ENCODE measurements around the gene SLC25A47.
"Not testable (repeated sequence)": the region's sequence is repeated elsewhere in the genome, so short reads cannot be mapped to it uniquely, and the experiment has no call there.

SLC25A47 gene

GRCh38 chr14:100327128-100327527, 4.0 kb downstream of the SLC25A47 start:
- DNase-seq (ENCODE audit: low read depth in 3 of 3) = no peak

- no peak for DNase-seq (ENCODE audit: low read depth in 3 of 3)
These were observed 5.5 kb downstream of the SLC25A47 start for GRCh38 chr14:100328495-100329163.

DNA sequence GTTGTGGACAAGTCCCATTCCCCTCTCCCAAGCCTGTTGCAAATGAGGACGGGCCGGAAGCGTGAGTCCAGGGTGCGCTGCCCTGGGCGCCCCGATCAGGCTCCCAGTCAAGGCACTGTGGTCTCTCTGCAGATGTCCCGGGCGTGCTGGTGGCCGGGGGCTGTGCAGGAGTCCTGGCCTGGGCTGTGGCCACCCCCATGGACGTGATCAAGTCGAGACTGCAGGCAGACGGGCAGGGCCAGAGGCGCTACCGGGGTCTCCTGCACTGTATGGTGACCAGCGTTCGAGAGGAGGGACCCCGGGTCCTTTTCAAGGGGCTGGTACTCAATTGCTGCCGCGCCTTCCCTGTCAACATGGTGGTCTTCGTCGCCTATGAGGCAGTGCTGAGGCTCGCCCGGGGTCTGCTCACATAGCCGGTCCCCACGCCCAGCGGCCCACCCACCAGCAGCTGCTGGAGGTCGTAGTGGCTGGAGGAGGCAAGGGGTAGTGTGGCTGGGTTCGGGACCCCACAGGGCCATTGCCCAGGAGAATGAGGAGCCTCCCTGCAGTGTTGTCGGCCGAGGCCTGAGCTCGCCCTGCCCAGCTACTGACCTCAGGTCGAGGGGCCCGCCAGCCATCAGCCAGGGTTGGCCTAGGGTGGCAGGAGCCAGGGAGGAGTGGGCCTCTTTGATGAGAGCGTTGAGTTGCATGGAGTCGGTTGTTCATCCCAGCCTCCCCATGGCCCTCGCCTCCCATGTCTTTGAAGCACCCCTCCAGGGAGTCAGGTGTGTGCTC, 6.3 kb downstream of the SLC25A47 start:
- DNase-seq (ENCODE audit: low read depth in 3 of 3) = no peak

DNA sequence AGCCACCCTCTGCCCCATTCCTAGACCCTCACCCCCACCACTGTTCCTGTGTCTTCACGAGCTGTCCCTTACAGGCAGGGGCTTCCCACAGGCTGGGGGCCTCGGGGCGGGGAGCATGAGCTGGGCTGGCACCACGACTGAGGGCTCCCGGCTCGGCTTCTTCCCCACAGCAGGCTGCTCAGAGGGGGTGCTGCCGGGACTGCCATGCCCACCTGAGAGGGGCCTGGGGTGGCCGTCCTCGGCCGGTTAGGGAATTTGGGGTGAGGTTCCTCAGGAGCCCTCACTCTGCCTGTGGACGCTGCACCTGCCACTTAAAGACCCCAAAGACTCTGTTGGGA, 6.8 kb downstream of the SLC25A47 start:
- DNase-seq (ENCODE audit: low read depth in 3 of 3) = no peak

GRCh38 chr14:100330388-100330931, 7.3 kb downstream of the SLC25A47 start:
- no peak for DNase-seq (ENCODE audit: low read depth in 3 of 3)

DNA sequence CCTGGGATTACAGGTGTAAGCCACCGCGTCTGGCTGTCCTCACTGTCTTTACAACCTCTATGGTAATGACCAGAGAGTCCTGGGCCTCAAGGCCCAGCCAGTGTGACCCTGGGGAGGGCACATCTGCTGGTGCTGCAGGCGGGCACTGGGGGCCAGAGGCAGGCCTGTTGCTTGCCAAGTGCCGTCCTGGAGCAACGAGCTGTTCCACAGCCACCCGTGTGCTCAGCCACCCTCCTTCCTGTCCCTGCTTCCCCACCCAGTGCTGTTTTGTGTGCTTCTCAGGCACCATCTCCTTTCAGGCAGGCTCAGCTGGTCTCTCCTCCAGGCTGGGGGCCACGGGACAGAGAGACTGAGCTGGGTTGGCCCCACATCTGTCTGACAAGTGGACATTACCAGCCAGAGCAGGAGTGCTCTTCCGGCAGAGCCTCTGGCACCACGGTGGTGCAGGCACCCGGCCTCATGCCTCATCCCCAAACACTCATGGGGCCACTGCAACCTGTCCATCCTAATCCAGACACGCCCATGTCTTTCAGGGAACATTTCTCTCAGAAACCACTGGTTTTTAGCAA, 9.0 kb downstream of the SLC25A47 start:
- no peak for DNase-seq (ENCODE audit: low read depth in 3 of 3)

GRCh38 chr14:100332797-100333196, 9.7 kb downstream of the SLC25A47 start:
- DNase-seq (ENCODE audit: low read depth in 3 of 3) = no peak

GRCh38 chr14:100333311-100333710, 10.2 kb downstream of the SLC25A47 start:
- no peak for DNase-seq (ENCODE audit: low read depth in 3 of 3)

- DNase-seq (ENCODE audit: low read depth in 3 of 3) = no peak
These were observed 10.7 kb downstream of the SLC25A47 start for GRCh38 chr14:100333827-100334226.

- DNase-seq (ENCODE audit: low read depth in 3 of 3) = no peak
These were observed 11.8 kb downstream of the SLC25A47 start for GRCh38 chr14:100334904-100335303.

GRCh38 chr14:100336618-100337530, 13.7 kb downstream of the SLC25A47 start:
- no peak for DNase-seq (ENCODE audit: low read depth in 3 of 3)

GRCh38 chr14:100339766-100340422, 16.8 kb downstream of the SLC25A47 start:
- DNase-seq (ENCODE audit: low read depth in 3 of 3) = no peak

GRCh38 chr14:100340423-100340813, 17.3 kb downstream of the SLC25A47 start:
- no peak for DNase-seq (ENCODE audit: low read depth in 3 of 3)

GRCh38 chr14:100341301-100342031, 18.3 kb downstream of the SLC25A47 start:
- no peak for DNase-seq (ENCODE audit: low read depth in 3 of 3)

GRCh38 chr14:100342195-100342594, 19.1 kb downstream of the SLC25A47 start:
- no peak for DNase-seq (ENCODE audit: low read depth in 3 of 3)

DNA sequence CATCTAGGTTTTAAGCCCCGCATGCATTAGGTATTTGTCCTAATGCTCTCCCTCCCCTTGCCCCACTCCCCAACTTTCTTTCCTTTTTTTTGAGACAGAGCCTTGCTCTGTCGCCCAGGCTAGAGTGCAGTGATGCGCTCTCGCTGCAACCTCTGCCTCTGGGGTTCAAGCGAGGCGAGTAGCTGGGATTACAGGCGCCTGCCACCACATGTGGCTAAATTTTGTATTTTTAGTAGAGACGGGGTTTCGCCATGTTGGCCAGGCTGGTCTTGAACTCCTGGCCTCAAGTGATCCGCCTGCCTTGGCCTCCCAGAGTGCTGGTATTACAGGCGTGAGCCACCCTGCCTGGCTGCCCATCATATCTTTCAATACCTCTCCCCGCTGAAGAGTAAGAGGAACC, 19.7 kb downstream of the SLC25A47 start:
- not testable (repeated sequence) for DNase-seq (ENCODE audit: low read depth in 3 of 3)

DNA sequence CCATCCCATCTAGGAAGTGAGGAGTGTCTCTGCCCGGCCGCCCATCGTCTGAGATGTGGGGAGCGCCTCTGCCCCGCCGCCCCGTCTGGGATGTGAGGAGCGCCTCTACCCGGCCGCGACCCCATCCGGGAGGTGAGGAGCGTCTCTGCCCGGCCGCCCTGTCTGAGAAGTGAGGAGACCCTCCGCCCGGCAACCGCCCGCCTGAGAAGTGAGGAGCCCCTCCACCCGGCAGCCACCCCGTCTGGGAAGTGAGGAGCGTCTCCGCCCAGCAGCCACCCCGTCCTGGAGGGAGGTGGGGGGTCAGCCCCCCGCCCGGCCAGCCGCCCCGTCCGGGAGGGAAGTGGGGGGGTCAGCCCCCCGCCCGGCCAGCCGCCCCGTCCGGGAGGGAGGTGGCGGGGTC, 21.5 kb downstream of the SLC25A47 start:
- DNase-seq (ENCODE audit: low read depth in 3 of 3) = not testable (repeated sequence)

DNA sequence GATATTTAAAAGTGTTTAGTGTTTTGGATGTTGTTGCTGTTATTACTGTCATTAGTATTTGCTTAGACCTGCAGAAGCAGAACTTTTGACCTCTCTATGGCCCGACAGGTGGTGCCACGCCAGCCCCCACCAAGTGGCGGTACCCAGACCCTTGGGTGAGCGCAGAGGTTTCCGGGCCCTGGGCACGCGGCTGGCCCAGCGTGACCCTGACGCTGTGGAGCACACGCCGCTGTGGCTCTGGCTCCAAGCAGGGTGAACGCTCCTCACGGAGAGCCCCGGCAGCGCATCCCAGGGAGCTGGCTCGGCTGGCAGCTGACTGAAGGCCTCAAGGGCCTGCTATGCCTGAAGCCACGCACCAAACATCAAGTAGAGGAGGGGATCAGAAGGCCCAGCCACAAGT, 22.6 kb downstream of the SLC25A47 start:
- no peak for DNase-seq (ENCODE audit: low read depth in 3 of 3)

DNA sequence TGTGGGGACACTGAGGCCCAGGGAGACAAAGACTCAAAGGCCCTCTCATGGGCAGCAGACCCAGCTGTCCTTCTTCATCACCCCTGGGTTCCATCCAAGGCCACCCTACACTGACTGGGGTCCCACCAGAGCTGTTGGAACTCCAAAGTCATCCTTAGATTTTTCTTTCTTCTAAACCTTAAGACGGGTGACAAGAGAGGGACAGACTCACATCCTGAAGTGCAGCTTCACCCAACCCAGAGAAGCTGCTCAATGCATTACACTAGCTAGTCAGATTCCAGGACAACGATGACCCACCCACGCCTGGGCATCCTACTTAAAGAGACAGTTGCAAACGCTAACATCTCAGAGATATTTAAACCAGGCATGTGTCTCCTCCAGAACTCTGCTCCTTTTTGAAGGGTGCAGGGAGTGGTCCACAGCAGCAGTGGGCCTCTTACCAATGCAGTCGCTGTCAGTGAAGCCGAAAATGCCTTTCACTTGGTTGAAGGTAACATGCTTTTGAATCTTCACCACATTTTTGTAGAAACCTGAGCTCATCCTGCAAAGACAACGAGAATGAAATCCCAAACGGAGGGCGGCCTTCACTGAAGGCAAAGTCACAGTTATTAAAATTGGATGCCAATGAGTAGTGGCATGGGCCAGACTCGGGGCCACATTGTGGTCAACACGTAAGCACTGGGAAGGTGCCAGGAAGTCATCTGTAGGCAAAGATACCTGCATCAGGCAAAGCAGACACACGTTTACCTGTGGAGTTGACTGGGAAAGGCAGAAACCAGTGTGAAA, 23.4 kb downstream of the SLC25A47 start:
- no peak for DNase-seq (ENCODE audit: low read depth in 3 of 3)

- no peak for DNase-seq (ENCODE audit: low read depth in 3 of 3)
These were observed 25.2 kb downstream of the SLC25A47 start for GRCh38 chr14:100348253-100348729.
